ENCODE data around the gene SHCBP1L. TPM values are rescaled to one million over a fixed set of nuclear protein-coding genes. Genes with fewer than 3 reads are reported as not detected.

The SHCBP1L gene
- polyA plus RNA-seq, 3 donors from 2014 or later, result not detected

DNA sequence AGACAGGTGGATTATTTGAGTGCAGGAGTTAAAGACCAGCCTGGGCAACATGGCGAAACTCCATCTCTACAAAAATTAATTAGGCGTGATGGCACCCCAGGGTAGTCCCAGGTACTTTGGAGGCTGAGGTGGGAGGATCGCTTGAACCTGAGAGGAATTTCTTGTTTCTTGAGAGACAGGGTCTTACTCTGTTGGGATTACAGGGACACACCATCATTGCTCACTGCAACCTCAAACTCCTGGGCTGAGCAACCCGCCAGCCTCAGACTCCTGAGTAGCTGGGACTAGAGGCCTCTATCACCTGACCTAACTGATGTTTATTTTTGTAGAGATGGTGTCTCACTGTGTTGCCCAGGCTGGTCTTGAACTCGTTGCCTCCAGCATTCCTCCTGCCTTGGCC is 89.0 kb downstream of the SHCBP1L start:
- H3K27me3 Mint-ChIP-seq (ENCODE audit: low read depth in 3 of 3), result peaks cover 0 to 5% (median 0%) of the 10 kb centered on the region in 3 donors
- no peak for DNase-seq
- peaks cover 24 to 79% (median 33%) of the 10 kb centered on the region in 3 donors for H3K36me3 Mint-ChIP-seq
- H3K9me3 Mint-ChIP-seq, result no peaks in the 10 kb centered on the region
- H3K27ac Mint-ChIP-seq, result no peak overlapping the region
- H3K4me3 Mint-ChIP-seq, result no peak overlapping the region
- H3K4me1 Mint-ChIP-seq, result peaks cover 1 to 5% of the 10 kb centered on the region in 2 donors

DNA sequence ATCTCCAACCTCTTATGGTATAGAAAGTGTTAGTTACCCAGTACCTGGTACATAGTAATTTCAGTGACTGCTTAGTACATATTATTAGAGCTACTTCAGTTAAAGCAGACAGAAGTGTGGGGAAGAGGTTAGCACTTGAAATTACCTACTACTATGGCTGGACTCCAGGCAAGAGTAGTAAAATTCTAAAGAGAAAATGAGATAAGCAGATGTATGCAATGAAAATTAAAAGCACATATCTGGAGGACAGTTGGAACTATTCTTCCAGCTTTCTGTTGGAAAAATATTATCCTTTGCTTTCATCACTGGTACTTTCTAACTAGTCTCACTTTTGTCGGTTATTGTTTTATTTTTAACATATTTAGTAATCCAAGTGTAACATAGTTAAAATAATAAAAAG is 90.1 kb downstream of the SHCBP1L start:
- H3K36me3 Mint-ChIP-seq, result peaks cover 25 to 87% (median 39%) of the 10 kb centered on the region in 3 donors
- H3K27me3 Mint-ChIP-seq (ENCODE audit: low read depth in 3 of 3), result peaks cover 0 to 5% (median 0%) of the 10 kb centered on the region in 3 donors
- no peak overlapping the region for H3K4me3 Mint-ChIP-seq
- no peak for DNase-seq
- H3K27ac Mint-ChIP-seq, result no peak overlapping the region
- H3K9me3 Mint-ChIP-seq, result no peaks in the 10 kb centered on the region
- peaks cover 1 to 5% of the 10 kb centered on the region in 2 donors for H3K4me1 Mint-ChIP-seq

DNA sequence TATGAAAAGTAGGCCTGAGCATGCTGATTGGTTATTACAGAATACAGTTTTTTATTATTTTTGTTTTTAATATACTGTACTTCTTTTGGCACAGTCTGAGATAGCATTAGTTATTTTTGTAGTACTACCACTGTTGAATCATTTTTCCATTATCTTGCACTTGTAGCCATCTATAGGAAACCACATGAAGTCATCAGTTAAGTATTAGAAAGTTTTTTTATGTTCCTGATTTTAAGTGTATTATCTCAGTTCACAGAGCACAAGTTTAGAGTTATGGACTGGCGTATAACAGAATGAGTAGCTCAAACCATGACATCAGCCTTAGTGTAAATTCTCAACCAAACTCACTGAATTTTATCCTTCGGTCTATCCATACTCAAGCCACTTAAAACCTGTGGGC is 91.0 kb downstream of the SHCBP1L start:
- peak overlapping the region in 1 of 6 donors; percentile 2 for H3K27ac Mint-ChIP-seq

DNA sequence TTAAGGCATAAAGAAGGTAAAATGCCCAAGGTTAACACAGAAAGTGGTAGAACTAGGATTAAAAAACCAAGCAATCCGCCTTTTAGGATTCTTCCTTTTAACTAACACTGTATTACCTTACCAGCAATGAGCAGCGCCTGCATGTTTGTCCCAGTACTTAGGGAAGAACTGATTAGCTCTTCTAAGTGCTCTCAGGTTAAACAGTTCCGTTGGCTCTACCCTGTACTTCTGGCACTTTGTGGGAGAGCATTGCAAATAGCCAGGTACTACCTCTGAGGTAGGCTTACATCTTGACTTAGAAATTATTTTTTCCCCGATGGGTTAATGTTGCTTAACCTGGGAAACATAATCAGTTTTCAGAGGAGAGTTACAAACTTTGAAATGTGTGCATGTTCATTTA is 92.3 kb downstream of the SHCBP1L start:
- Mint-ChIP-seq H3K4me3 (no peak overlapping the region), H3K27me3 (ENCODE audit: low read depth in 3 of 3) (peaks cover 0 to 3% (median 0%) of the 10 kb centered on the region in 3 donors), H3K36me3 (peaks cover 18 to 80% (median 41%) of the 10 kb centered on the region in 3 donors), H3K4me1 (peaks cover 1 to 5% of the 10 kb centered on the region in 2 donors), H3K9me3 (no peaks in the 10 kb centered on the region), H3K27ac (no peak overlapping the region)
- no peak for DNase-seq

More for the DNA sequence above, 91.0 kb downstream of the SHCBP1L start:
- H3K36me3 Mint-ChIP-seq, result peaks cover 25 to 84% (median 40%) of the 10 kb centered on the region in 3 donors
- DNase-seq, result no peak
- peaks cover 1 to 5% of the 10 kb centered on the region in 2 donors for H3K4me1 Mint-ChIP-seq
- H3K9me3 Mint-ChIP-seq, result no peaks in the 10 kb centered on the region
- H3K4me3 Mint-ChIP-seq, result no peak overlapping the region
- peaks cover 0 to 3% (median 0%) of the 10 kb centered on the region in 3 donors for H3K27me3 Mint-ChIP-seq (ENCODE audit: low read depth in 3 of 3)

DNA sequence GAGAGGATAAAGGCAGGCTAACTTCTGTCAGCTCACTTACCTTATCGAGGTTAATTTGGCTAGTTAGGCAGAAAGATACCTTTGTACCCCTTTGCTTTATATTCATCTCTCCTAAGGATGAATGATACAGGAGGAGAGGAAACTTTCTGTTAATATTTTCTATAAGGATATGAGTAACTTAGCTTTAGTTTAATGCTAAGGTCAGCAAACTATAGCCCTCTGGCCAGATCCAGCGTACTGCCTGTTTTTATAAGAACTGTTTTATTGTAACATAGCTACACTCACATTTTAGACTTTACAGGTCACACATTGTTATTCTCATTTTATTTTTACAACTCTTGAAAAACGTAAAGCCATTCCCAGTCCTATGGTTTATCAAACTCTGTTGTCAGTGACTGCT is 95.8 kb downstream of the SHCBP1L start:
- peaks cover 1 to 5% of the 10 kb centered on the region in 2 donors for H3K4me1 Mint-ChIP-seq
- no peaks in the 10 kb centered on the region for H3K9me3 Mint-ChIP-seq
- no peak overlapping the region for H3K4me3 Mint-ChIP-seq
- DNase-seq, result no peak
- H3K36me3 Mint-ChIP-seq, result peaks cover 20 to 79% (median 35%) of the 10 kb centered on the region in 3 donors
- H3K27me3 Mint-ChIP-seq (ENCODE audit: low read depth in 3 of 3), result no peaks in the 10 kb centered on the region
- no peak overlapping the region for H3K27ac Mint-ChIP-seq

DNA sequence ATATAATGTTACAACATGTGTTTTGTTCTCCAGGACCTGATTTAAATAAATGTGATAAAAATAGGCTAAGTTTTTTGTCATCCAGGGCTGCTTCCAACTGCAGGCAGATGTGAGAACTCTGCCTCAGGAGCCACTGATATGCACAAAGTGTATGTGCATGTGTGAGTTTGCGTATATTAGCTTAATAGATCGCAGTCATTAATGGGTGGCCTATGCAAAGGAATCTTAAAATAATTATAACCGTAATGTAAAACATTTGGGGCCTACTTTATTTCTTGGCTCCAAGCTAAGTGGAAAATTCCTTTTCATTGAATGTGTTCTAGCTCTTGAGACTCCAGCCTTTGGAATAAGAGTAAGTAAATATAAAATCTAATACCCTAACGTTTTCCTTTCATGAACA is 97.1 kb downstream of the SHCBP1L start:
- peaks cover 3 to 5% of the 10 kb centered on the region in 2 donors for H3K4me1 Mint-ChIP-seq
- peaks cover 15 to 74% (median 37%) of the 10 kb centered on the region in 3 donors for H3K36me3 Mint-ChIP-seq
- no peak for DNase-seq
- H3K4me3 Mint-ChIP-seq, result no peak overlapping the region
- no peaks in the 10 kb centered on the region for H3K27me3 Mint-ChIP-seq (ENCODE audit: low read depth in 3 of 3)
- no peaks in the 10 kb centered on the region for H3K9me3 Mint-ChIP-seq
- H3K27ac Mint-ChIP-seq, result no peak overlapping the region

DNA sequence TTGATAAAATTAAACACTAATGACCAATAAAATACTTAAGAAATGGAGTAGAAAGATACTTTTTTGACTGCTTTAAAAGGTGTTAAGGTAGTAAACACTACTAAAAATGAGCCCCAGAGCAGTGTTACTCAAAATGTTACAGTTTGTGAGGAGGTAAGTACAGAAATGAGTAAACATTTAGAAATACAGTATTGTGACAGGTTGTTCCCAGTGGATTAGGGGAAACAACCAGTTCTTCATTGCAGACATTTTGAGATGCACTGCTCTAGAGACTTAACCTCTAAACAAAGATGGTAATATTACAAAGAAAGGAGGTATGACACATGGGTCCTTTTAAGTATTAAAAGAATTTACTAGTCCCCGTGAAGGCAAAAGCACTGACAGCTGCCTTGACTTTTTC is 101.1 kb downstream of the SHCBP1L start:
- H3K4me1 Mint-ChIP-seq, result peaks cover 18 to 46% of the 10 kb centered on the region in 2 donors
- DNase-seq, result no peak
- H3K4me3 Mint-ChIP-seq, result no peak overlapping the region
- peaks cover 16 to 66% (median 34%) of the 10 kb centered on the region in 3 donors for H3K36me3 Mint-ChIP-seq
- H3K9me3 Mint-ChIP-seq, result no peaks in the 10 kb centered on the region
- peaks cover 0 to 2% (median 0%) of the 10 kb centered on the region in 3 donors for H3K27me3 Mint-ChIP-seq (ENCODE audit: low read depth in 3 of 3)
- peak overlapping the region in 1 of 6 donors; percentile 32 for H3K27ac Mint-ChIP-seq

DNA sequence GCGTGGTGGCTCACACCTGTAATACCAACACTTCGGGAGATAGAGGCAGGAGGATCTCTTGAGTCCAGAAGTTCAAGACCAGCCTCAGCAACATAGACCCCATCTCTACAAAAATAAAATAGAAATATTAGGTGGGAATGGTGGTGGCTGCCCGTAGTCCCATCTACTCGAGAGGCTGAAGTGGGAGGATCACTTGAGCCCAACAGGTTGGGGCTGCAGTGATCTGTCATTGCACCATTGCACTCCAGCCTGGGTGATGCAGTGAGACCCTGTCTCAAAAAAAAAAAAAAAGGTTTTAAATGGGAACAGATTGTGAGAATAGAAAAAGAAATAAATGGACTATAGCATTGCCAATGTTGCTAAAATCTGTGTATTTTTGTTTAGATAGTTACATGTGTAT is 102.6 kb downstream of the SHCBP1L start:
- Mint-ChIP-seq H3K27me3 (ENCODE audit: low read depth in 3 of 3) (peaks cover 0 to 2% (median 0%) of the 10 kb centered on the region in 3 donors), H3K4me1 (peaks cover 21 to 59% of the 10 kb centered on the region in 2 donors), H3K4me3 (peak overlapping the region in 1 of 5 donors; percentile 39), H3K36me3 (peaks cover 16 to 60% (median 34%) of the 10 kb centered on the region in 3 donors), H3K9me3 (no peaks in the 10 kb centered on the region), H3K27ac (no peak overlapping the region)
- DNase-seq, result no peak

Other genes with a start within 250 kb of the SHCBP1L start
- 1 to 10 TPM; 3.6 to 9.1 (median 4.8) TPM for gene NPL, start 163.4 kb downstream of the SHCBP1L start, polyA plus RNA-seq
- gene DHX9, start 113.8 kb downstream of the SHCBP1L start, polyA plus RNA-seq, result 100 to 1,000 TPM in 1 of 3 donors, 10 to 100 TPM in 2; 71.0 to 102 (median 96.5) TPM
- under 1 TPM in 1 of 3 donors, not detected in 2; 0.19 TPM for gene LAMC1, start 70.3 kb upstream of the SHCBP1L start, polyA plus RNA-seq
- gene LAMC2, start 233.1 kb upstream of the SHCBP1L start, polyA plus RNA-seq, result not detected

Measured in immature natural killer cell (primary cell).